ENCODE results near the gene MRAP.

GRCh38 chr21:32338209-32338921 lies 39.7 kb downstream of the MRAP start:
- TF ChIP-seq KAT7 (CRISPR knock-in tag; IDR thresholded peaks at IDR 0.05; ENCODE audit: borderline replicate concordance) (no peak), ZBTB34 (CRISPR knock-in tag; IDR thresholded peaks at IDR 0.05) (no peak), CCAR2 (IDR thresholded peaks at IDR 0.05; ENCODE audit: low read depth, low read length) (no peak), ZNF174 (CRISPR knock-in tag; IDR thresholded peaks at IDR 0.05) (no peak), ZFP36 (IDR thresholded peaks at IDR 0.05; ENCODE audit: low read depth, low read length, partially characterized antibody) (no peak), HEY1 (CRISPR knock-in tag; IDR thresholded peaks at IDR 0.05; ENCODE audit: borderline replicate concordance) (no peak), ELF4 (CRISPR knock-in tag; IDR thresholded peaks at IDR 0.05) (no peak), DMBX1 (CRISPR knock-in tag; IDR thresholded peaks at IDR 0.05; ENCODE audit: borderline replicate concordance) (no peak), ZNF239 (CRISPR knock-in tag; IDR thresholded peaks at IDR 0.05) (no peak), CBX2 (IDR thresholded peaks at IDR 0.05; ENCODE audit: insufficient read depth, low read length, poor library complexity, severe bottlenecking) (no peak), MEIS2 (IDR thresholded peaks at IDR 0.05; ENCODE audit: partially characterized antibody) (no peak), TGIF2 (CRISPR knock-in tag; IDR thresholded peaks at IDR 0.05) (no peak)

Data from K562 (cell line).